Right renal cortex interstitium (tissue), 3 donors: ENCODE data around the gene KAT2A. TPM values are rescaled to one million over a fixed set of nuclear protein-coding genes. Genes with fewer than 3 reads are reported as not detected.

Experiments used
- DNase-seq, 3 donors: peaks; one replicate each; pipeline ENCODE4 v3.0.0-alpha.2; 2013; ENCODE audit warnings: low read depth in 3 of 3, low spot score in 2 of 3
- polyA plus RNA-seq, 3 donors: library from polyadenylated mRNA; unstranded; fragments of 120-200 nt; gene quantifications; one replicate each; pipeline ENCODE4 v1.2.1, GENCODE V29; 2013; ENCODE audit not compliant: insufficient read length in 3 of 3

The KAT2A gene
- polyA plus RNA-seq, 3 donors: 52.3 to 57.6 (median 55.0) TPM

DNA sequence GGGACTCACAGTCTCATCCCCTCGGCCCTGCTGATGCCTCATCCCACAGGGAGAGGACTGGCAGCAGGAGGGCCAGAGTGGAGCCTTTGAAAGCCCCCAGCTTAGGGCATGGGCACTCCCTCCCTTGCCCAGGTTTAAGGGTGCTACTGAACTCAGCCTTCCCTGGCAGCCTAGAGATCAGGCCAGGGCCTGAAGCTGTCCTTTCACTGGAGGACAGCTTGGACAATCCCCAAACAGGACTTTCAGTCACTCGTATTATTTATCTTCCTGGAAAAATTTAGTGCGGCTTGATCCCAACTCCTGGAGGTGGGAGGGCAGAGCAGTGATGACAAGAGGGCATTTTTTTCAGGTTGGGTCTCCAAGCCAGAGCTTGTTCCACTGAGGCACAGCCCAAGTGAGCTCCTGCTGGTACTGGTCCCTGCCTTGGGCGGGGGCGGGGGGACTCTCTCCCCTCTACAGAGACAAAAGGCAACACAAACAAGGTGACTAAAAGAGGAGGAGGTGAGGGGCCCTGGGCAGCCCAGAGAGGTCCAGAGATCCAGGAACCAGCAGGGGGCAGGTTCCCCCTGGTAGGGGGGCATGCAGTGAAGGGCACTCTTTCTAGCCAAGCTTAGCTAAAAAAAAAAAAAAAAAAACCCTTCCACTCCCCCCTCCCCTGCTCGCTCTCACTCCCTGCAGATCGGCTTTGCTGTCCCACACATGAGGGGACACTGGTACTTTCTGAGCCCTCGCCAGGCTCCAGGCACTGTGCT, 24.6 kb downstream of the KAT2A start:
- DNase-seq: no peak

DNA sequence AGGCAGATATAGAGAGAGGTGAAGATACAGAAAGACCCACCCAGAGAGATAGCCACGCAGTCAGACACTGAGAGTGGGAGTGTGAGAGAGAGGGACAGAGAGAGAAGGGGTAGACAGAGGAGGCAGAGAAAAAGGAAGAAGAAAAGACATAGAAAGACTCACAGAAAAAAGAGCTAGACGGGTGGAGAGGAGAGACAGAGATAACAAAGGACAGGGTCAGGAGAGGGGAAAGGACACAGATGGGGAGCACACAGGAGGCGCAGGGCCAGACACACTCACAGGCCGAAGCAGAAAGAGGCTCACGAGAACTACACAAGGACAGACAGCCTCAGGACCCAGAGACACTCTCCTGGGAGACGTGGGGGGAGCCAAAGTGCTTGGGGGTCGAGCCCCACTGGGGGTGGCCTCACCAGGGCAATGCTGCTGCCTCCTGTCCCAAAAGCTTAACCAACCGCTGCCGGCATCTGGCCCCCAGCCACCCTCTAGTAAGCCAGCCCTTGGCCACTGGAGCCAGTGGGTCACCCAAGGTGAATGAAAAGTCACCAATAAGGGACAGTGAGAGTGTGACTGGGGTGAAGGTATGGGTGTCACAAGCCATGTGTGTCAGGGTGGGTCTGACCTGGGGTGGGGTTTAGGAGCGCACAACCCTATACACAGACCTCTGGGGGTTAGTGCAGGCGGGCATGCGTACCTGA, 26.6 kb downstream of the KAT2A start:
- DNase-seq: no peak

GRCh38 chr17:42092939-42093338, 28.2 kb downstream of the KAT2A start:
- DNase-seq: no peak

- DNase-seq: no peak
Observed at GRCh38 chr17:42090964-42091790, 30.0 kb downstream of the KAT2A start.

DNA sequence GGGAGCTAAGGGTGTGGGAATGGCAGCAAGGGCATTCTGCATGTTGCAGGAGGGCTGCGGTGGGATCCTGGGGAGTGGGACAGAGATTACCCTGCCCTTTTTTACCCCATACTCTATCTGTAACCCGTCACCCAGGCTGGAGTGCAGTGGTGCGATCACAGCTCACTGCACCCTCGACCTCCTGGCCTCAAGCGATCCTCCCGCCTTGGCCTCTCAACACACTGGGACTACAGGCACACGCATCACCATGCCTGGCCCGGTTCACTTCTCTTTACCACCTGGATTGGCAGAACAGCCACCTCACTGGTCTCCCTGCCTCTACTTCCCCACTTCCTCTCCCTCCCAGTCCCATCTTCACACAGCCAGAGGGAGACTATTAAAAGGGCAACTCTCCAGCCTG, 32.4 kb downstream of the KAT2A start:
- DNase-seq: no peak

DNA sequence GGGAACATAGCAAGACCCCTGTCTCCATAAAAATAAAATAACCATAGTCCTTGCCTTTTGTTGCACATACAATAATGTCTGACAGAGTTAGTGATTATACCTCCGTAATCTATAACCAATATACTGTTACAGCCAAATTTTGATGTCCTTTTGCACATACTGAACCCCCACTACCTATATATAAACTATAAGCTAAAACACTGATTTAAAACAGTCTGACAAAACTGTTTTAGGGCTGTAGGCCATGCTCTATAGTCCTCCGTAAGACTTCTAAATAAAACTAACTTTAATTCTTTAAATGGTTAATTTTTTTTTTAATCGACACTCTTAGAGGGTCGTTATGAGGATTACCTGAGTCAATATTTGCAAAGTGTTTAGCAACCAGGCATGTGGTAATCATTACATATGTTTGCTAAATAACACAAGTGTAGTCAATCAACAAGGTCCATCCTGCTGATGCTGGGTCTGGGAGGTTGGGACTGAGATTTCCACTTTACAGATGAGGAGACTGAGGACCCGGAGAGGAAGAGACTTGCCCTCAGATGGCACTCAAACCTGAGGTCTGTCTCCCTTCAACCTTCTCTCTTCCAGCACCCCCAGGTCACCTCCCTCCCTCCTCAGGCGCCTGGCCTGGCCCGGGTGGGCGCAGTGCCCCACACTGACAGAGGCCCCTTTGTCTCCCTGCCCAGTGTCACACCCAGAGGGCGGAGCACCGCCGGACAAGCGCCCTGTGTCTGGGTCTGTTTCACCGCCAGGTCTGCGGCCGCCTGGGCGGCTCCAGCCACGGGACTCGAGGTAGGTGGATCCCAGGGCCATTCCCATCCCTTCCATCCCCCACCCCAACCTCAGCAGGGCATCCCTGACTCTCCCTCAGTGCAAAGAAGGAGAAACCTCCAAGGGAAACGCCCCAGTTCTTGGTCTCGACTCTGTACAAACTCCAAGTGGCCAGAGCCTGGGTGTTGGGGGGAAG, 33.1 kb downstream of the KAT2A start:
- DNase-seq: no peak

DNA sequence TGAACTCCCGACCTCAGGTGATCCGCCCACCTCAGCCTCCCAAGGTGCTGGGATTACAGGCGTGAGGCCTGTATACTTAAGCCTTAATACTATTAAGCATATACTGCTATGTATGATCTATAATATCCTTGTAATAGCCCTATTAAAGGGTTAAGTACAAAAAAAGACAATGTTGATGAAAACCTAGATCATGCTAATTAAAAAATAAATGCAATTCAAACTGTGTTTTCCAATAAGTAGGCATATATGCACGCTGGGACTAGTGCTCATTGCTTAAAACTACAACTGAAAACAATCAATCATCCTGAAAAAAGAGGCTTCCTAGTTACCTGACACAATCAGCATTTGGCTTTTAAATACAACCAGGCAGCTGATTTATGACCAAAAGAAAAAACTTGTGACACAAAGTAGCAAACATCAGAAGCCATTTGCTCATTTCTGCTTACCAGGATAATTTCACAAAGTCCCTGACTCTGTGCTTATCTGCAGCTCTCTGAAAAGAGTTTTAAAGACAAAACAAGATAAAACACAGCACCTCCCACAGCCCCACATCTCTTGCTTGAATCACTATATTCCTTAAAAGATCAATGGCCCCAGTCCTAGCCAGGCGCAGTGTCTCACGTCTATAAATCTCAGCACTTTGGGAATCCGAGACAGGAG, 34.0 kb downstream of the KAT2A start:
- no peak for DNase-seq

DNA sequence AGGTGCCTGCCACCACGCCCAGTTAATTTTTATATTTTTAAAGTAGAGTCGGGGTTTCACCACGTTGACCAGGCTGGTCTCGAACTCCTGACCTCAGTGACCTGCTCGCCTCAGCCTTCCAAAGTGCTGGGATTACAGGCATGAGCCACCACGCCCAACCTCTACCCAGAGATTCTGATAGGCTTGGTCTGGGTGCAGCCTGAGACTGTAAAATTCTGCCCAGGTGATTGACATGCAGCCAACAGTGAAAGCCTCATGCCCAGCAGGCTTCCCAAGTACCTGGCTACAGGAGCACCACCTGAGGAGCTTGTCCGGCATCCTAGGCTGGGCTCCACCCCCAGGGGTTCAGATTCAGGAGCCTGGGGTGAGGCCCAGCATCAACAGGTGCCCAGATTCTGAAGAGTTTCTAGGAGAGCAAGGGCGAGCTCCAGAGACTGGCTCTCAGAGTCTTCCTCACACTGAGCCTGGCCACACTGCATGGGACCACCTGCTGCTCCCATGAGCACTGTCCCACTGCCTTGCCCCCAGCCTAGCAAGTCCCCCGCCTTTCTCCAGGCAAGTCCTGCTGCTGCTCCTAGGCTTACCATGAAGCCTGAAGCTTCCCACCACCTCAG, 39.5 kb downstream of the KAT2A start:
- DNase-seq: no peak

- DNase-seq: no peak
Observed at GRCh38 chr17:42079541-42079940, 41.6 kb downstream of the KAT2A start.

DNA sequence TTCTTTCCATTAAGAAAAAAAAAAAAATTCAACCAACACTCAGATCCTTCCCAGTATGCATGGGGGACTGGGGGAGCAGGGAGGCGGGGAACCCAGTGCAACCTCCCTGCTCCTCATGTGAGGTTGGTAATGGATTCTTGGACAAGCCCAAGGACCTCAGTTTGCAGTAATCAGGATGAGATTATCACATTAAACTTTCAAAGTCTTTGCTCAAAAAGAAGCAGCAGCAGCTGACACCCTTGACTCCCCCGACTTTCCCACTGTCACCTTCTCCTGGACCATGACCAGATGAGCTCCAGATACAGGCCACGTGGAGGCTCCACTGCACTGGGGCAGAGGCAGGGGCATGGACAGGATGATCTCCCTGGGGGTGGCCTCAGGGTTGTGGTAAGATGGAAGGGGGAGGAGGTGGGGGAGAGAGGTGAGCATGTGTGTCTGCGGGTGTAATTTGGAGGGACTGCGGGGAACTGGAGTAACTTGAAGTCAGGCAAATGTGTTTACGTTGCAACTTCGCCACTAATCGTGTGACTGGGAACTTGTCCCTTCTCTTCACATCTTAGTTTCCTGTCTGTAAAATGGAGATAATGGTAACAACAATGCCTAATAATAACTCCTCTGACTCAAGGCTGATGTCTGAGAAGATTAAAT, 42.6 kb downstream of the KAT2A start:
- DNase-seq: no peak

- DNase-seq: no peak
Observed at GRCh38 chr17:42077755-42078154, 43.4 kb downstream of the KAT2A start.

DNA sequence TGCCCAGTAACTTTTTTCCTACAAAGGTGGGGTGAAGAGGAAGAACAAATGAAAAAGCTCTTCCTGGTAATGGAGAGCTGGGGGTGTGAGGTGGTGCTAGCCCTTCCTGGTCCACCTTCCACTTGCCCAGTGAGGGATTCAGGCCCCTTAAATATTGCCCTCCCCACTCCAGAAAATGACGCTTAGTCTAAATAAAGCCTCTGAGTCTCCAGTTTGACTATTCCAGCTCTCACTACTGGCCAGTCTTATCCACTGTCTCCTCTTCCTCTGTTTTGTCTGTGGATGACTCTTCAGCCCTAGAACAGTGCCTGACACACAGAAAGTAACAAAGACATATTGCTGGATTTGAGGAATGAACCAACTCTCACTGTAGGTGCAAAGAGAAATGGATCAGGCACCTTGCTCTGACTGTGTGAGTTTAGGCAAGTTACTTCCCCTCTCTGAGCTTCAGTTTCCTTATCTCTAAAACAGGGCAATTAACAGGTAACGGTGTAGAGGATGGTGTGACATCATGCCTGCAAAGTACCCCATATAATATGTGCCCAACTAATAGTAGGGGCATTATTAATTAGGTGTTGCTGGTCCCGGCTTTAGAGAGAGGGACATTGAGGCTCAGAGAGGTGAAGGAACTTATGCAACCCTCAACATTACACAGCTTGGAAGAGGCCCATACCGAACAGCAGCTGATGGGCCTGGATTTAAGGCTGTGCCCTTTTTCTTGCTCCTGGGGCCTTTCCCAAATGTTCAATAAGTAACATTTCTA, 44.2 kb downstream of the KAT2A start:
- no peak for DNase-seq

- DNase-seq: no peak
Observed at GRCh38 chr17:42075789-42076188, 45.4 kb downstream of the KAT2A start.

GRCh38 chr17:42072323-42073187, 48.6 kb downstream of the KAT2A start:
- no peak for DNase-seq

- DNase-seq: no peak
Observed at GRCh38 chr17:42071810-42072209, 49.4 kb downstream of the KAT2A start.

- DNase-seq: no peak
Observed at GRCh38 chr17:42068979-42069378, 52.2 kb downstream of the KAT2A start.
